Gastrocnemius medialis (tissue), 4 donors: ENCODE results near the gene OBSCN. TPM values are rescaled to one million over a fixed set of nuclear protein-coding genes. Genes with fewer than 3 reads are reported as not detected.
A peak's percentile ranks its signal among the peaks of the same experiment; 100 is the strongest.

ENCODE experiments used
- ATAC-seq, 2 donors: fragments of 150-250 bp; one replicate each; pipeline ENCODE4 v1.9.1; 2016
- DNase-seq, 2 donors: peaks; one replicate each; pipeline ENCODE4 v3.0.0-alpha.2; 2019
- H3K27ac ChIP-seq, 4 donors: fragments of 200-600 bp; sonication (generic); 1 replicate in 1 of 4; 2 replicates in 3 of 4; pipeline ENCODE4 v1.5.1; 2016 to 2018; ENCODE audit warnings: mild to moderate bottlenecking in 2 of 4, moderate library complexity in 1 of 4
- H3K27me3 ChIP-seq, 3 donors: fragments of 200-600 bp; sonication (generic) in 2 of 3; 1 replicate in 1 of 3; 2 replicates in 2 of 3; pipeline versions ENCODE4 v1.5.1 to v1.6.0; 2016 to 2019; ENCODE audit warnings: mild to moderate bottlenecking in 1 of 3, moderate library complexity in 1 of 3
- H3K36me3 ChIP-seq, 2 donors: fragments of 200-600 bp; sonication (generic) in 1 of 2; one replicate each; pipeline ENCODE4 v1.5.1; 2017 to 2018
- H3K4me1 ChIP-seq, 2 donors: fragments of 200-600 bp; sonication (generic) in 1 of 2; one replicate each; pipeline ENCODE4 v1.5.1; 2016 to 2017; ENCODE audit warnings: mild to moderate bottlenecking in 2 of 2
- H3K4me3 ChIP-seq, 4 donors: fragments of 200-600 bp; sonication (generic) in 3 of 4; 1 replicate in 1 of 4; 2 replicates in 3 of 4; pipeline ENCODE4 v1.5.1; 2016 to 2019; ENCODE audit warnings: mild to moderate bottlenecking in 2 of 4
- H3K9me3 ChIP-seq, 3 donors: fragments of 200-600 bp; sonication (generic) in 2 of 3; 1 replicate in 1 of 3; 2 replicates in 2 of 3; pipeline ENCODE4 v1.5.1; 2016 to 2019
- CTCF ChIP-seq, 5 experiments: fragments of 450-650 bp in 3 of 5; fragments of 200-600 bp in 2 of 5; sonication (generic) in 2 of 5; IDR thresholded peaks in 4 of 5; conservative IDR thresholded peaks in 1 of 5; 1 replicate in 4 of 5; 2 replicates in 1 of 5; pipeline ENCODE4 v1.5.1; 2016 to 2019; ENCODE audit warnings: antibody characterized with exemption in 5 of 5, mild to moderate bottlenecking in 3 of 5, moderate library complexity in 3 of 5
- POLR2A ChIP-seq, 2 donors: fragments of 450-650 bp; IDR thresholded peaks; one replicate each; pipeline ENCODE4 v1.6.1; 2017; ENCODE audit warnings: antibody characterized with exemption in 2 of 2, mild to moderate bottlenecking in 2 of 2, moderate library complexity in 2 of 2
- in situ Hi-C, 4 donors: fragments of 200-750 bp; cut with MboI; loops; one replicate each; pipeline versions ENCODE4 v1.15.0 to v1.8.0; 2017; ENCODE audit warnings: low sequenced_read_pairs in 4 of 4
- intact Hi-C: fragments of 100-400 bp; cut with DNase I; formaldehyde crosslinking; loops from one replicate; pipeline ENCODE4 v1.15.1; 2023; ENCODE audit warnings: low total_unique reads
- total RNA-seq, 4 donors: library from RNA; depleted of rRNA; stranded (reverse); fragments of >200 nt; gene quantifications; one replicate each; pipeline versions ENCODE4 v1.1.0 to v1.2.3, GENCODE V29; 2016

OBSCN gene
- total RNA-seq, 4 donors from 2014 or later, result 798 to 1,571 (median 1,162) TPM

- Histone ChIP-seq H3K27ac (peak overlapping the region; percentile 82 to 92 (median 86)), H3K4me1 (peaks cover 26 to 76% of the 10 kb centered on the region in 2 donors), H3K27me3 (no peaks in the 10 kb centered on the region), H3K9me3 (no peaks in the 10 kb centered on the region), H3K36me3 (peaks cover 0 to 60% of the 10 kb centered on the region in 2 donors), H3K4me3 (no peak overlapping the region)
- intact Hi-C loops, result no loop called here
- TF ChIP-seq POLR2A (IDR thresholded peaks at IDR 0.05) (no peak), CTCF (IDR thresholded peaks at IDR 0.05 in 4 of 5, conservative IDR thresholded peaks at IDR 0.05 in 1 of 5) (no peak)
- DNase-seq (peak; percentile 64 to 87), ATAC-seq (peak; percentile 4 to 11)
- in situ Hi-C loops, result no loop called here
These were observed 163.3 kb downstream of the OBSCN start for GRCh38 chr1:228370941-228371740.

- intact Hi-C loops, result no loop called here
- peak overlapping the region; percentile 82 to 92 (median 86) for H3K27ac ChIP-seq
These were observed 163.9 kb downstream of the OBSCN start for GRCh38 chr1:228371741-228372182.

GRCh38 chr1:228372183-228373003 lies 164.5 kb downstream of the OBSCN start:
- intact Hi-C loops (no loop called here), in situ Hi-C loops (no loop called here)
- H3K27ac ChIP-seq, result peak overlapping the region; percentile 82 to 92 (median 86)
- ATAC-seq, result peak in 1 of 2 donors; percentile 1
- H3K36me3 ChIP-seq, result peaks cover 0 to 72% of the 10 kb centered on the region in 2 donors
- peaks cover 26 to 73% of the 10 kb centered on the region in 2 donors for H3K4me1 ChIP-seq
- no peaks in the 10 kb centered on the region for H3K27me3 ChIP-seq
- peak in 1 of 2 donors; percentile 64 for DNase-seq
- TF ChIP-seq POLR2A (IDR thresholded peaks at IDR 0.05) (no peak), CTCF (IDR thresholded peaks at IDR 0.05 in 4 of 5, conservative IDR thresholded peaks at IDR 0.05 in 1 of 5) (no peak)
- H3K4me3 ChIP-seq, result no peak overlapping the region
- no peaks in the 10 kb centered on the region for H3K9me3 ChIP-seq

More at GRCh38 chr1:228371741-228372182, 163.9 kb downstream of the OBSCN start:
- no peaks in the 10 kb centered on the region for H3K27me3 ChIP-seq
- no peak overlapping the region for H3K4me3 ChIP-seq
- H3K4me1 ChIP-seq, result peaks cover 26 to 76% of the 10 kb centered on the region in 2 donors
- ATAC-seq, result no peak
- no peaks in the 10 kb centered on the region for H3K9me3 ChIP-seq
- DNase-seq, result no peak
- H3K36me3 ChIP-seq, result peaks cover 0 to 66% of the 10 kb centered on the region in 2 donors
- in situ Hi-C loops, result no loop called here
- TF ChIP-seq POLR2A (IDR thresholded peaks at IDR 0.05) (no peak), CTCF (IDR thresholded peaks at IDR 0.05 in 4 of 5, conservative IDR thresholded peaks at IDR 0.05 in 1 of 5) (no peak)

GRCh38 chr1:228373004-228373680 lies 165.3 kb downstream of the OBSCN start:
- ATAC-seq, result no peak
- peak overlapping the region; percentile 82 to 92 (median 86) for H3K27ac ChIP-seq
- no peak overlapping the region for H3K4me3 ChIP-seq
- no peak for DNase-seq
- TF ChIP-seq POLR2A (IDR thresholded peaks at IDR 0.05) (no peak), CTCF (IDR thresholded peaks at IDR 0.05 in 4 of 5, conservative IDR thresholded peaks at IDR 0.05 in 1 of 5) (no peak)
- in situ Hi-C loops (no loop called here), intact Hi-C loops (no loop called here)
- H3K36me3 ChIP-seq, result peaks cover 0 to 78% of the 10 kb centered on the region in 2 donors
- no peaks in the 10 kb centered on the region for H3K9me3 ChIP-seq
- no peaks in the 10 kb centered on the region for H3K27me3 ChIP-seq
- H3K4me1 ChIP-seq, result peaks cover 26 to 68% of the 10 kb centered on the region in 2 donors
